Stimulated activated CD4-positive, alpha-beta T cell treated with anti-CD3 and anti-CD28 coated beads, TNF-alpha, amount 100 ng/mL, for 24 hours (primary cell): ENCODE measurements around the gene EGR4.

ENCODE experiments used
- DNase-seq, 3 experiments: peaks; one replicate each; pipeline ENCODE4 v3.0.0-alpha.2; 2020; ENCODE audit warnings: low read depth in 3 of 3

Gene EGR4

DNA sequence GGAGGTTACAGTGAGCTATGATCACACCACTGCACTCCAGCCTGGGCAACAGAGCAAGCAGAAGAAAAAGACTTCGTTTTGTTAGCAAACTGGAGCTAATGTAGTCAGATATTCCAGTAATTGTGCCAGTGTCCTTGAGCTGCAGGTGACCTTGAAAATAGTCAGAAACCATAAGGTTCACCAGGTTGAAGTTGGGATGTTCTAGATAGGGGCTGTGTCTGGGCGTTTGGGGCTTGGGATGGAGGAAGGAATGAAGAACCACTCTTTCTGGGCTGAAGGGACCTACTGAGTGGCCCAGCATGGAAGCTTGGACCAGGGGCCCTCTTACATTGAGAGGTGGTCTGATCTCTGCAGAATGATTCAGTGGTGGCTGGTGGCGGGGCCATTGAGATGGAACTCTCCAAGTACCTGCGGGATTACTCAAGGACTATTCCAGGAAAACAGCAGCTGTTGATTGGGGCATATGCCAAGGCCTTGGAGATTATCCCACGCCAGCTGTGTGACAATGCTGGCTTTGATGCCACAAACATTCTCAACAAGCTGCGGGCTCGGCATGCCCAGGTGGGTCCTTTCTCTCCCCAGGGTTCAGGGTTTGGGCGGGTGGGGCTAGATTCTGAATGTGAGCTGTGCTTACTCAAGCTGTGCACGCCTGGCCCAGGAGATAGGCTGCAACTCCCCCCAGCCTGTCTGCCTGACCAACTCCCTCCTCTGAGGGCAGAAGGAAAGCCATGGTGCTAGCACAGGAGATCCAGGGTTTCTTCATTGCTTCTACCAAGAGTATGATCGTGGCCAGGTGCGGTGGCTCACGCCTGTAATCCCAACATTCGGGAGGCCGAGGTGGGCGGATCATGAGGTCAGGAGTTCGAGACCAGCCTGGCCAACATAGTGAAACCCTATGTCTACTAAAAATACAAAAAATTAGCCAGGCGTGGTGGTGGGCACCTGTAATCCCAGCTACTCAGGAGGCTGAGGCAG is 42.2 kb downstream of the EGR4 start:
- DNase-seq: no peak

DNA sequence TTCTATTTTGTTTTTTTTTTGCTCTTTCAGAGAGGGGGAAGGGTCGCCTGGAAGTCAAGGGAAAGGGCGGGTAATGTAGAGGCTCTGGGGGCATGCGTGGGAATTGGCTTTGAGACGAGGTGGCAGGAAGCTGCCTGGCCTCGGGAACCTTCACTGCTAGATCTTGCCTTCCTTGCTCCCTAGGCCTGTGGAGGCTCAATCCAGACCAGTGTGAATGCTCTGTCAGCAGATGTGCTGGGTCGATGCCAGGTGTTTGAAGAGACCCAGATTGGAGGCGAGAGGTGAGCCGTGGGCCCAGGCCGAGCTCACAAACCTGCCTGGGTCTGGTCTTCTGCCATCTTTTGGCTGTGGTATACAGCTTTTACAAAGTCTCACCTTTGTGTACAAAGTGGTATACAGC is 43.7 kb downstream of the EGR4 start:
- DNase-seq: no peak

DNA sequence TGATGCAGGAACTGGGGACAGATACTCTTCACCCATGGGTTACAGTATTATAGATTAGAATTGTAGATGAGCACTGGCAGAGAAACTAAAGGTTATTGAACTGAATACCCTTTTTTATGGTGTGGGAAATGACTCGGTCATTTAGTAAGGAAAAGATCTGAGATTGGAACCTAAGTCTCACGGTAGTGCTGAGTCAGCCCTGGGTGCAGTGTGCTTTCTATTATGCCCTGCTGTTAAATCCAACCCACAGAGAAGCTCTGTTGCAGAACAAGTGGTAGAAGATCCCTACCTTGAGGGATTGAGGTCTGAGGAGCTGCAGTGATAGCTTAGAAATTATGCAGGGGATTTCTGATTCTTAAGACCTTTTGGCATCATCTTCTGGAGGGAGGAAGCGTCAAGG is 46.5 kb downstream of the EGR4 start:
- no peak for DNase-seq

GRCh38 chr2:73244580-73244979 is 48.8 kb downstream of the EGR4 start:
- DNase-seq: no peak

DNA sequence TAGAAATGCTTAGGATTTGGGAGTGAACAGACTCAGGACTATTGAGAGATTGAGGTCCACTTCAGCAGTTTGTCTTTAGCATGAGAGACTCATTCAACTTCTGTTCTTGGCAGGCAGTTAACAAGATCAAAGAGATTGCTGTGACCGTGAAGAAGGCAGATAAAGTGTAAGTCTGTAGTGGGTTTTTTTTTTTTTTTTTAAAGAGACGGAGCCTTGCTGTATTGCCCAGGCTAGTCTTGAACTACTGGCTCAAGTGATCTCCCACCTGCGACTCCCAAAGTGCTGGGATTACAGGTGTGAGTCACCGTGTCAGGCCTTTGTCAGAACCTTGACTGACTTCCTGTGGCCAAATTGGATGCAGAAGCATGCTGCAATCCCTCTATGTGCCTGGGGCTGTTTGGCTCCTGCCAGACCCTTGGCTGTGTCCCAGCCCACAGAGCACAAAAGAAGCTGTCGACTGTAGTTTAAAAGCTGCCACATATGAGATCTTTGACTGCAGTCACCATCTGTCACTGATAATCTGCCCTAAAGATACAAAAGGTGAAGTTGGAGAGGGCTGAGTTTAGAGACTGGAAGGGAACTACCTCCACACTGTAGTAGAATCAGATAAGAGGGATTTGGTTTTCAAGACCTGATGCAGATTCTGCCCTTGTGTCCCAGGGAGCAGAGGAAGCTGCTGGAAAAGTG is 49.3 kb downstream of the EGR4 start:
- DNase-seq: no peak
